PC-3 (cell line): ENCODE data around the gene CTNNAL1. TPM values are rescaled to one million over a fixed set of nuclear protein-coding genes. Genes with fewer than 3 reads are reported as not detected.
"Not testable (repeated sequence)": the region's sequence is repeated elsewhere in the genome, so short reads cannot be mapped to it uniquely, and the experiment has no call there.

Experiments used
- ATAC-seq: fragments of 200-7000 bp; cut with Tn5 transposase; 2 replicates; pipeline ENCODE4 v1.9.1; 2020; ENCODE audit warnings: mild to moderate bottlenecking, moderate library complexity
- BruUV-seq: library from RNA; stranded (reverse); fragments of 400-500 nt; replicated peaks from 2 replicates; lab custom pipeline; 2021; lab: Mats Ljungman, UMichigan
- CTCF ChIA-PET: fragments of 300-600 bp; sonication (Branson Sonifier 250); formaldehyde crosslinking; loops from one replicate; lab custom pipeline; 2022; ENCODE audit warnings: antibody characterized with exemption; lab: Charles Lee
- POLR2A ChIA-PET: fragments of 300-600 bp; sonication (Branson Sonifier 250); formaldehyde crosslinking; loops from one replicate; lab custom pipeline; 2022; ENCODE audit warnings: antibody characterized with exemption; ENCODE audit not compliant: unreplicated experiment; lab: Charles Lee
- DNase-seq: peaks from one replicate; pipeline ENCODE4 v3.0.0-alpha.2; 2015
- H2AFZ ChIP-seq: fragments of 300-600 bp; sonication (generic); 2 replicates; pipeline ENCODE4 v1.6.0; 2016; ENCODE audit warnings: antibody characterized with exemption, low read length
- H3F3A ChIP-seq: fragments of 300-600 bp; sonication (generic); one replicate; pipeline ENCODE4 v1.6.0; 2017; ENCODE audit warnings: antibody characterized with exemption, low read length, control low read depth, mild to moderate bottlenecking; ENCODE audit not compliant: unreplicated experiment
- H3K27ac ChIP-seq: fragments of 300-600 bp; sonication (generic); 2 replicates; pipeline ENCODE4 v1.5.1; 2016; ENCODE audit warnings: mild to moderate bottlenecking, low read length
- H3K27me3 ChIP-seq: fragments of 300-600 bp; sonication (generic); 2 replicates; pipeline ENCODE4 v1.6.1; 2016; ENCODE audit warnings: low read length, mixed read lengths
- H3K36me3 ChIP-seq: fragments of 300-600 bp; sonication (generic); 2 replicates; pipeline ENCODE4 v1.6.1; 2016; ENCODE audit warnings: low read depth, mixed run types, low read length, mixed read lengths
- H3K4me1 ChIP-seq: fragments of 300-600 bp; sonication (generic); 2 replicates; pipeline ENCODE4 v1.5.1; 2016; ENCODE audit warnings: low read length; ENCODE audit not compliant: insufficient read depth
- H3K4me2 ChIP-seq: fragments of 300-600 bp; sonication (generic); 2 replicates; pipeline ENCODE4 v1.6.0; 2016; ENCODE audit warnings: low read length
- H3K4me3 ChIP-seq: fragments of 300-600 bp; sonication (generic); 2 replicates; pipeline ENCODE4 v1.5.1; 2016; ENCODE audit warnings: mild to moderate bottlenecking, low read length, mixed read lengths
- H3K79me2 ChIP-seq: fragments of 300-600 bp; sonication (generic); 2 replicates; pipeline ENCODE4 v1.6.1; 2017; ENCODE audit warnings: low read length, mixed read lengths
- H3K9ac ChIP-seq: fragments of 300-600 bp; sonication (generic); 2 replicates; pipeline ENCODE4 v1.6.0; 2016; ENCODE audit warnings: mild to moderate bottlenecking, low read length
- H3K9me2 ChIP-seq: fragments of 300-600 bp; sonication (generic); replicated peaks from 2 replicates; pipeline ENCODE4 v1.6.1; 2016; ENCODE audit warnings: mixed run types, low read length, mixed read lengths
- H3K9me3 ChIP-seq: fragments of 300-600 bp; sonication (generic); 2 replicates; pipeline ENCODE4 v1.6.1; 2016; ENCODE audit warnings: low read length, mixed read lengths
- H4K20me1 ChIP-seq: fragments of 300-600 bp; sonication (generic); 2 replicates; pipeline ENCODE4 v1.6.1; 2016; ENCODE audit warnings: low read length, mixed read lengths
- CTCF ChIP-seq: fragments of 300-600 bp; sonication (generic); conservative IDR thresholded peaks from 2 replicates; pipeline ENCODE4 v1.5.1; 2017; ENCODE audit warnings: antibody characterized with exemption, low read depth, mild to moderate bottlenecking, low read length
- EZH2 ChIP-seq: fragments of 300-600 bp; sonication (generic); IDR thresholded peaks from one replicate; pipeline ENCODE4 v1.6.1; 2017; ENCODE audit warnings: antibody characterized with exemption, mild to moderate bottlenecking, low read length; ENCODE audit not compliant: unreplicated experiment
- EZH2phosphoT487 ChIP-seq: fragments of 300-600 bp; sonication (generic); IDR thresholded peaks from 2 replicates; pipeline ENCODE4 v1.6.1; 2018; ENCODE audit warnings: mild to moderate bottlenecking, antibody characterized with exemption, low read length, borderline replicate concordance
- intact Hi-C: fragments of 100-400 bp; cut with micrococcal nuclease; formaldehyde crosslinking; loops from 2 replicates; pipeline ENCODE4 v1.9.0; 2023
- total RNA-seq: library from RNA; depleted of rRNA; stranded (reverse); fragments of >200 nt; gene quantifications from 2 replicates; pipeline ENCODE4 v1.2.3, GENCODE V29; 2014

CTNNAL1 gene
- total RNA-seq, 1 experiment from 2014 or later: 97.7 TPM

- no peak for ATAC-seq
- H3K36me3 ChIP-seq: peaks cover 31% of the 10 kb centered on the region
- CTCF ChIA-PET: no interaction called here
Observed at GRCh38 chr9:108972186-108972585, 41.1 kb downstream of the CTNNAL1 start.

GRCh38 chr9:108971392-108971791, 41.9 kb downstream of the CTNNAL1 start:
- BruUV-seq, intact Hi-C loops, H3K79me2 ChIP-seq, H3F3A ChIP-seq, H3K27me3 ChIP-seq, H3K27ac ChIP-seq, ATAC-seq, DNase-seq, H3K4me2 ChIP-seq, H3K9ac ChIP-seq, CTCF ChIA-PET, H3K4me3 ChIP-seq, H3K4me1 ChIP-seq, H2AFZ ChIP-seq, H3K9me2 ChIP-seq, H4K20me1 ChIP-seq, H3K9me3 ChIP-seq, POLR2A ChIA-PET: not testable (repeated sequence)
- H3K36me3 ChIP-seq: peaks cover 31% of the 10 kb centered on the region

More at GRCh38 chr9:108972186-108972585, 41.1 kb downstream of the CTNNAL1 start:
- BruUV-seq: no TSS peak
- POLR2A ChIA-PET: no interaction called here
- no peaks in the 10 kb centered on the region for H3K9me2 ChIP-seq
- H3K9ac ChIP-seq: no peak overlapping the region
- no peaks in the 10 kb centered on the region for H4K20me1 ChIP-seq
- H3F3A ChIP-seq: no peaks in the 10 kb centered on the region
- no peak overlapping the region for H3K27ac ChIP-seq
- no peaks in the 10 kb centered on the region for H3K27me3 ChIP-seq
- H2AFZ ChIP-seq: no peak overlapping the region
- no peak for DNase-seq
- H3K4me3 ChIP-seq: no peak overlapping the region
- no peaks in the 10 kb centered on the region for H3K9me3 ChIP-seq
- H3K4me2 ChIP-seq: no peak overlapping the region
- no peaks in the 10 kb centered on the region for H3K79me2 ChIP-seq
- TF ChIP-seq CTCF (no peak), EZH2 (no peak), EZH2phosphoT487 (no peak)
- intact Hi-C loops: no loop called here
- H3K4me1 ChIP-seq: no peaks in the 10 kb centered on the region

GRCh38 chr9:108967916-108968315, 45.4 kb downstream of the CTNNAL1 start:
- ChIA-PET POLR2A (no interaction called here), CTCF (no interaction called here)
- Histone ChIP-seq H3K79me2 (no peaks in the 10 kb centered on the region), H3K27me3 (no peaks in the 10 kb centered on the region), H3K9ac (no peak overlapping the region), H3K27ac (no peak overlapping the region), H2AFZ (no peak overlapping the region), H3K4me2 (no peak overlapping the region), H4K20me1 (no peaks in the 10 kb centered on the region), H3K9me3 (no peaks in the 10 kb centered on the region), H3K4me1 (no peaks in the 10 kb centered on the region), H3K36me3 (peaks cover 38% of the 10 kb centered on the region), H3K4me3 (no peak overlapping the region), H3F3A (no peaks in the 10 kb centered on the region), H3K9me2 (no peaks in the 10 kb centered on the region)
- TF ChIP-seq EZH2phosphoT487: no peak
- no peak for TF ChIP-seq EZH2
- TF ChIP-seq CTCF: no peak
- BruUV-seq: no TSS peak
- ATAC-seq: no peak
- DNase-seq: no peak
- intact Hi-C loops: no loop called here
